SKM-1 treated with dmso at 0.1 percent for 144 hours (cell line): ENCODE results near the gene TSPAN16.

ENCODE experiments used
- DNase-seq: peaks from one replicate; lab custom pipeline; 2025; ENCODE audit not compliant: unreplicated experiment; lab: John Stamatoyannopoulos, UW

TSPAN16 gene

GRCh38 chr19:11295665-11296245, at the start of gene TSPAN16:
TSPAN16 (plus strand) TSS chr19:11296160; CDS start chr19:11296298, 138 bp downstream.
- no peak for DNase-seq

- DNase-seq = no peak
Measured at GRCh38 chr19:11246941-11247340, 49.0 kb upstream of the TSPAN16 start.

DNA sequence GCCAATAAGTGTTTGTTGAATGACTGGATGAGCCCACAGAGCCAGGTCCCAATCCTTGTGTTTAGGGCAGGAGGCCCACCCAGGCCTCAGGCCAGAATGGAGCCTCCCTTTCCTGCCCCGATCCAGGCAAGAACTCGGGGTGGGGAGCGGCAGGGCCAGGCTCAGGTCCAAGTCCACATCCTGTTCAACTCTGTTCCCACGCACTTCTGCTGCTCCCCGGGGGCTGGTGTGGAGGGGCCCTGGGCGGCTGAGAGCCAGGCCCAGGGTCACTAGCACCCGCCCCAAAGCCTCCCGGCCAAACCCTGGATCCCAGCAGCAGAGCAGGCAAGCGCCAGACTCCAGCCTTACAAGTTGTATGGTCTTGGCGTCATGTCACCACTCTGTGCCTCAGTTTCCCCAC, 48.6 kb upstream of the TSPAN16 start:
- DNase-seq = no peak

DNA sequence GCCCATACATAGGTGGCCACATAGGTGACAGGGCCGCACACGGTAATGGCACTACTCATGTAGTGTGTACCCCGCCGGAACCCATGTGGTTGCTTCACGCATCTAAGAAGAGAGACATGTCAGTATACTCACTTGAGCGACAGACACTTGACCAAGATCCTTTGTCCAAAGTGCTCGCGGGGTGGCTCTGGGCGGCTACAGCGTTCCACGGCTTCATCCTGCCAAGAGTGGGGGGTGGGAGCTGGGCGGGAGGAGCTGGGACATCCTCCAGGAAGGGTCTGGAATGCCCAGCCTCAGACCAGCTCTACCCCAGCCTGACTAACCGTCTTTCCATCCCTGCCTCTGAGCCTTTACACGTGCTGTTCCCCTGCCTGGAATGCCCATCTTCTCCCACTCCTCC, 48.0 kb upstream of the TSPAN16 start:
- DNase-seq = no peak

DNA sequence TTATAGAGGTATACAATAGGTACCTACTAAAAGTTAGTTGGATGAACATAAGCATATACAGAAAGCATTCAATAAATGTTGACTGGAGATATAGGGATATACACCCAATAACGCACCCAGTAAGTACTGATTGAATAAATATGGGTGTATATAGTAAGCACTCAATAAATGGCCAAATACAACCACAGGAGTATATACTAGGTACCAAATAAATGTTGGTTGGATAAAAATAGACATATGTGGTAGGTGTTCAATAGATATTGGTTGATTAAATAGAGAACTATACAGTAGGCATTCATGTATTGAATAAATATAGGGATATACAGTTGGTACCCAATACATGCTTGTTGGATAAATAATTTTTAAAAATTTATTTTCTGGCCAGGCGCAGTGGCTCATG, 47.1 kb upstream of the TSPAN16 start:
- DNase-seq = no peak

DNA sequence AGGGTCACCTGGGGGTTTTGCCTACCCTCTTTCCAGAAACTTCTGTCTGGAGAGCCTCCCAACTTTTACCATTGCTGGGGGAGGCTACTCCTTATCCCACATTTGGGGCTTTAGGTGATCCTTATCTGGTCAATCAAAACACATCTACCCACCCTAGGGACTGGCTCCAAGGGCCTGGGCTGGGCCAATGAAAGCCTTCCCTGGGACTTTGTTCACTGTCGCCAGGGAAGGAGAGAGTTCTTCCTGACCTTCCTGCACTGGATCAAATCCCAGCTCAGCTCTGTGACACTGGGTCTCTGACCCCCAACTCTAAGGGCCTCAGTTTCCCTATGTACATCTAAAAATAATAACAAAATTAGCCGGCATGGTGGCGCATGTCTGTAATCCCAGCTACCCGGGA, 44.7 kb upstream of the TSPAN16 start:
- no peak for DNase-seq

DNA sequence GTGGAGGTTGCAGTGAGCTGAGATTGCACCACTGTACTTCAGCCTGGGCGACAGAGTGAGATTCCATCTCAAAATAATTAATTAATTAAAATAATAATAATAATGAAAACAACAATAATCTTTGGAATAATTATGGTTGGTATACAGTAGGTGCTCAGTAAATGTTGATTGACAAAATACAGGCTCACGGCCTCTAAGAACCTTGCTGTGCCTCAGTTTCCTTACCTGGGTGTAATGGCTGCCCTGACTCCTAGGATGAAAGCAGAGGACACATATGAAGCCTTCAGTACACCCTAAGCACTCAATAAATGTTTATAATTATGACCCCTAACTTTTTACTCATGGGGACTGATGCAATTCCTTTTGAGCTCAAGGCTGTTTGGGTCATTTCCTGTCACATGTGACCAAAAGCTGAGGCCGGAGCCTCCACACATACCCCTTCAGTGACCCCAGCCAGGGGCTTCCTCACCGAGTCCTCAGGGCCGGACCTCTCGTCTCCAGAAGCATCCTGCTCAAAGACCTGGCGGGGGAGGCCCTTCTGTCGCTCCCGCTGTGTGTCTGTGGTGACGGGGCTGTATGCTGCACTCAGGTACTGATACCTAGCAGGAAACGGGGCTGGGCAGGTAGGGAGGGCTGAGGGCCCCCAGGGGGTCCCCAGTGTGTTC, 44.2 kb upstream of the TSPAN16 start:
- DNase-seq = no peak

GRCh38 chr19:11252665-11253355, 43.1 kb upstream of the TSPAN16 start:
- DNase-seq = no peak

DNA sequence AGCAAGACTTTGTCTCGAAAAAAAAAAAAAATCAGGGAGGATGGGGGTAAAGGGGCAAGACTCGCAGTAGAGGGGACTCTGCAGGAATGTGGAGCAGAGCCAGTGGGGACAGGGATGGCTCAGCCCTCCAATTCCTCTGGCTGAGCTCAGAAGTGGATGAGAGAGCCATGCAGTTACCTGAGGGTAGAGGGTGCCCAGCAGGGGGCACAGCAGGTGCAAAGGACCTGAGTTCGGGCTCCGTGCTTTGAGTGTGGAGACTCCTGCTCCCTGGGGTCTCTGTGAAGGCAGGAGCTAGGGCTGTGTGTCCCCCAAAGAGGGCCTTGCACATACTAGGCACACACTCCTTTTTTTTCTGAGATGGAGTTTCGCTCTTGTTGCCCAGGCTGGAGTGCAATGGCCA, 41.3 kb upstream of the TSPAN16 start:
- no peak for DNase-seq

GRCh38 chr19:11256189-11256588, 39.8 kb upstream of the TSPAN16 start:
- DNase-seq = no peak

GRCh38 chr19:11257846-11258380, 38.0 kb upstream of the TSPAN16 start:
- DNase-seq = no peak

GRCh38 chr19:11260996-11261395, 35.0 kb upstream of the TSPAN16 start:
- no peak for DNase-seq

GRCh38 chr19:11261431-11261970, 34.5 kb upstream of the TSPAN16 start:
- DNase-seq = no peak

DNA sequence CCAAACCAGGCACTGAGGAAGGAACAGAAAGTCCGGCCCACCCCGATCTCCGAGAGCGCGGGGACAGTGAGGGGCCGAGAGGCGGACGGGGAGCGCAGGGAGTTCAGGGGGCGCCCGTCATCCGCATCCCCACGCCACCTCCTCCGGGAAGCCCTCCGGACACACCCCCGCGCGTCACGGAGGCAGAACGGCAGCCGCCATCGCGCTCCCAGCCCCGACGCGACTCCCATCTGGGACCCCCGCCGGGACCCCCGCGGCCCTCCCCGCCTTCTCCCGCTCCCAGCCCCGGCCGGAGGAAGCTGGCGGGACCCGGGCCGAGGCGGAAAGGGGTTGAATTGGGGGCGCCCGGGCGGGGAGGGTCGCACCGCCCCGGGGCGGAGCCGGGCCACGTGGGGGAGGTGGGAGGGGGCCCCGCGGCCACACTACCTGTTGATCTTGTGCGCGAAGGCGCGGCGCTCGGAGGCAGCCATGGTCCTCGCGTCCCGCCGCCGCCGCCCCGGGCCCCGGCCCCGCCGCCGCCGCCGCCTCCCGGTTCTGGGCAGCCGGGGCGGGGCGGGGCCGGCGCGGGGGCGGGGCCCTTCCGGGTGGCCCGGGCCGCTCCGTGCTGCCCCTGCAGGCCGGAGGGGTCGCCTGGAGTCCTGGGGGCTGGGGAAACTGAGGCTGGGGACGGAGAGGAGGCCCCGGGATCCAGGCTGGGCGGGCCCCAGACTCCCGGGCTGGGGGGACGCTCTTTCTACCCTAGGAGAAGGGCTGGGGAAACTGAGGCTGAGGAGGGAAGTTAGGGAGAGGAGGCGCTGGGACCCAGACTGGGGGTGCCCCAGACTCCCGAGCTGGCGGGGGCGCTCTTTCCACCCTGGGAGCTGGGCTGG, 33.8 kb upstream of the TSPAN16 start, which contains the start of gene DOCK6:
Gene DOCK6 (minus strand): TSS at position 554 of the 869 bp plus-strand sequence. CDS start 84 bp downstream, at position 470.
- DNase-seq = no peak

- no peak for DNase-seq
Measured at GRCh38 chr19:11263726-11264125, 32.2 kb upstream of the TSPAN16 start.

- DNase-seq = no peak
Measured at GRCh38 chr19:11264452-11265176, 31.3 kb upstream of the TSPAN16 start.

GRCh38 chr19:11265177-11265784, 30.7 kb upstream of the TSPAN16 start:
- no peak for DNase-seq

GRCh38 chr19:11265785-11266236, 30.1 kb upstream of the TSPAN16 start:
- DNase-seq = no peak

DNA sequence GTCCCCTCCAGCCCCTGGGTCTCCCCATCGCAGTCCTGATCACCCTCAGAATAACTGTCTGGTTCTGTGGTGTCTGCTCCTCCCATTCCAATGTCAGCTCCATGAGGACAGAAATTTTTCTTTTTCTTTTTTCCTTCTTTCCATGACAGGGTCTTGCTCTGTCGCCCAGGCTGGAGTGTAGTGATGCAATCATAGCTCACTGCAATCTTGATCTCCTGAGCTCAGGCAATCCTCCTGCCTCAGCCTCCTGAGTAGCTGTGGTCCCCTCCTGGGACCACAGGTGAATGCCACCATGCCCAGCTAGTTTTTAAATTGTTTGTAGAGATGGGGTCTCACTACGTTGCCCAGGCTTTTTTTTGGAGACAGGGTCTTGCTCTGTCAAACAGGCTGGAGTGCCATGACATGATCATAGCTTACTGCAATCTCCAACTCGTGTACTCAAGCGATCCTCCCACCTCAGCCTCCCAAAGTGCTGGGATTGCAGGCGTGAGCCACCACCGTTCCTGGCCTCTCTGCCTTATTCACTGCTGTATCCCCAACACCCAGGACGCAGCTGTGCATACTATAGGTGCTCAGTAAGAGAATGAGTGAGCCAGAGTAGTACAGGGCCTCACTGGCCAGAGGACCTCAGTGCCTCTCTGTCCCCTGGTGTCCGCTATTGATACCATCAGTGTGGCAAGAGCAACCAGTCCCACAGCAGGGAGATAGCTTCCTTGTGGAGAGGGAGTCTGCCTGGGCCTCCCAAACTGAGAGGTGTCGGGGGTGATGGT, 28.5 kb upstream of the TSPAN16 start:
- DNase-seq = no peak
